ENCODE data around the gene ITGA11. TPM values are rescaled to one million over a fixed set of nuclear protein-coding genes. Genes with fewer than 3 reads are reported as not detected.

Gene ITGA11
- total RNA-seq (0.47 TPM), polyA plus RNA-seq (0.21 TPM)
- long read RNA-seq, donor 1: 0 reads
- long read RNA-seq, donor 2: 0 reads
- long read RNA-seq, donor 3: 0 reads
- long read RNA-seq, donor 4: 0 reads
- long read RNA-seq, donor 5: 0 reads
- long read RNA-seq, donor 6: 0 reads
- long read RNA-seq, donor 7: 0 reads
- long read RNA-seq, donor 8: 0 reads
- long read RNA-seq, donor 9: 0 reads
- long read RNA-seq, donor 10: 0 reads

- DNase-seq (ENCODE audit: low read depth in 6 of 9, low spot score in 9 of 9): peak in 1 of 9 donors; percentile 5
- WGBS: 2% methylated on average over 49 of the region's 49 CpGs
- H3K9me3 ChIP-seq (ENCODE audit: control insufficient read depth in 2 of 2, insufficient read depth in 1 of 2, low read length in 1 of 2): no peaks in the 10 kb centered on the region
- peaks cover 34 to 66% of the 10 kb centered on the region in 2 donors for H3K27me3 ChIP-seq (ENCODE audit: control insufficient read depth in 2 of 2, insufficient read depth in 1 of 2, low read length in 1 of 2)
- H3K4me1 ChIP-seq (ENCODE audit: control insufficient read depth in 2 of 2, insufficient read depth in 2 of 2, low read length in 2 of 2): peaks cover 0 to 4% of the 10 kb centered on the region in 2 donors
- H3K36me3 ChIP-seq (ENCODE audit: control insufficient read depth in 2 of 2, insufficient read depth in 2 of 2, low read length in 1 of 2): no peaks in the 10 kb centered on the region
- no peak within 1 kb of the TSS for H3K27ac ChIP-seq (ENCODE audit: low read depth in 1 of 2, low read length in 1 of 2)
- H3K4me3 ChIP-seq (ENCODE audit: low read length in 2 of 2): peak within 1 kb of the TSS in 1 of 2 donors; percentile 15
Observed at GRCh38 chr15:68431792-68432401, at the start of gene ITGA11. Gene ITGA11, minus strand, starts transcription at chr15:68432163. Its CDS starts 97 bp downstream, at chr15:68432066.

GRCh38 chr15:68481321-68481720 lies 49.4 kb upstream of the ITGA11 start:
- Histone ChIP-seq H3K36me3 (ENCODE audit: control insufficient read depth in 2 of 2, insufficient read depth in 2 of 2, low read length in 1 of 2) (no peaks in the 10 kb centered on the region), H3K4me3 (ENCODE audit: low read length in 2 of 2) (no peak overlapping the region), H3K4me1 (ENCODE audit: control insufficient read depth in 2 of 2, insufficient read depth in 2 of 2, low read length in 2 of 2) (no peaks in the 10 kb centered on the region), H3K27ac (ENCODE audit: low read depth in 1 of 2, low read length in 1 of 2) (no peak overlapping the region), H3K9me3 (ENCODE audit: control insufficient read depth in 2 of 2, insufficient read depth in 1 of 2, low read length in 1 of 2) (no peaks in the 10 kb centered on the region), H3K27me3 (ENCODE audit: control insufficient read depth in 2 of 2, insufficient read depth in 1 of 2, low read length in 1 of 2) (peaks cover 0 to 3% of the 10 kb centered on the region in 2 donors)
- no peak for DNase-seq (ENCODE audit: low read depth in 6 of 9, low spot score in 9 of 9)
- WGBS: 62% methylated on average over 3 of the region's 3 CpGs

- Histone ChIP-seq H3K9me3 (ENCODE audit: control insufficient read depth in 2 of 2, insufficient read depth in 1 of 2, low read length in 1 of 2) (no peaks in the 10 kb centered on the region), H3K27me3 (ENCODE audit: control insufficient read depth in 2 of 2, insufficient read depth in 1 of 2, low read length in 1 of 2) (no peaks in the 10 kb centered on the region), H3K36me3 (ENCODE audit: control insufficient read depth in 2 of 2, insufficient read depth in 2 of 2, low read length in 1 of 2) (no peaks in the 10 kb centered on the region), H3K27ac (ENCODE audit: low read depth in 1 of 2, low read length in 1 of 2) (no peak overlapping the region), H3K4me3 (ENCODE audit: low read length in 2 of 2) (no peak overlapping the region), H3K4me1 (ENCODE audit: control insufficient read depth in 2 of 2, insufficient read depth in 2 of 2, low read length in 2 of 2) (no peaks in the 10 kb centered on the region)
- WGBS: 96% methylated on average over 5 of the region's 5 CpGs
- DNase-seq (ENCODE audit: low read depth in 6 of 9, low spot score in 9 of 9): no peak
Observed at GRCh38 chr15:68480296-68480695, 48.3 kb upstream of the ITGA11 start.

- no peaks in the 10 kb centered on the region for H3K36me3 ChIP-seq (ENCODE audit: control insufficient read depth in 2 of 2, insufficient read depth in 2 of 2, low read length in 1 of 2)
- WGBS: over 99% methylated on average over 4 of the region's 4 CpGs
- H3K4me3 ChIP-seq (ENCODE audit: low read length in 2 of 2): no peak overlapping the region
- no peak overlapping the region for H3K27ac ChIP-seq (ENCODE audit: low read depth in 1 of 2, low read length in 1 of 2)
- no peaks in the 10 kb centered on the region for H3K27me3 ChIP-seq (ENCODE audit: control insufficient read depth in 2 of 2, insufficient read depth in 1 of 2, low read length in 1 of 2)
- no peaks in the 10 kb centered on the region for H3K4me1 ChIP-seq (ENCODE audit: control insufficient read depth in 2 of 2, insufficient read depth in 2 of 2, low read length in 2 of 2)
- DNase-seq (ENCODE audit: low read depth in 6 of 9, low spot score in 9 of 9): no peak
- H3K9me3 ChIP-seq (ENCODE audit: control insufficient read depth in 2 of 2, insufficient read depth in 1 of 2, low read length in 1 of 2): no peaks in the 10 kb centered on the region
Observed at GRCh38 chr15:68479870-68480269, 47.9 kb upstream of the ITGA11 start.

GRCh38 chr15:68479406-68479805 lies 47.4 kb upstream of the ITGA11 start:
- H3K27ac ChIP-seq (ENCODE audit: low read depth in 1 of 2, low read length in 1 of 2): no peak overlapping the region
- no peaks in the 10 kb centered on the region for H3K9me3 ChIP-seq (ENCODE audit: control insufficient read depth in 2 of 2, insufficient read depth in 1 of 2, low read length in 1 of 2)
- H3K4me1 ChIP-seq (ENCODE audit: control insufficient read depth in 2 of 2, insufficient read depth in 2 of 2, low read length in 2 of 2): no peaks in the 10 kb centered on the region
- no peak overlapping the region for H3K4me3 ChIP-seq (ENCODE audit: low read length in 2 of 2)
- no peaks in the 10 kb centered on the region for H3K27me3 ChIP-seq (ENCODE audit: control insufficient read depth in 2 of 2, insufficient read depth in 1 of 2, low read length in 1 of 2)
- WGBS: 91% methylated on average over 12 of the region's 12 CpGs
- no peak for DNase-seq (ENCODE audit: low read depth in 6 of 9, low spot score in 9 of 9)
- H3K36me3 ChIP-seq (ENCODE audit: control insufficient read depth in 2 of 2, insufficient read depth in 2 of 2, low read length in 1 of 2): no peaks in the 10 kb centered on the region

- H3K27me3 ChIP-seq (ENCODE audit: control insufficient read depth in 2 of 2, insufficient read depth in 1 of 2, low read length in 1 of 2): no peaks in the 10 kb centered on the region
- H3K4me1 ChIP-seq (ENCODE audit: control insufficient read depth in 2 of 2, insufficient read depth in 2 of 2, low read length in 2 of 2): no peaks in the 10 kb centered on the region
- no peak for DNase-seq (ENCODE audit: low read depth in 6 of 9, low spot score in 9 of 9)
- no peaks in the 10 kb centered on the region for H3K36me3 ChIP-seq (ENCODE audit: control insufficient read depth in 2 of 2, insufficient read depth in 2 of 2, low read length in 1 of 2)
- H3K27ac ChIP-seq (ENCODE audit: low read depth in 1 of 2, low read length in 1 of 2): no peak overlapping the region
- H3K4me3 ChIP-seq (ENCODE audit: low read length in 2 of 2): no peak overlapping the region
- H3K9me3 ChIP-seq (ENCODE audit: control insufficient read depth in 2 of 2, insufficient read depth in 1 of 2, low read length in 1 of 2): no peaks in the 10 kb centered on the region
- WGBS: 99% methylated on average over 4 of the region's 4 CpGs
Observed at GRCh38 chr15:68478853-68479252, 46.9 kb upstream of the ITGA11 start.

GRCh38 chr15:68475449-68475848 lies 43.5 kb upstream of the ITGA11 start:
- Histone ChIP-seq H3K27ac (ENCODE audit: low read depth in 1 of 2, low read length in 1 of 2) (no peak overlapping the region), H3K4me1 (ENCODE audit: control insufficient read depth in 2 of 2, insufficient read depth in 2 of 2, low read length in 2 of 2) (no peaks in the 10 kb centered on the region), H3K27me3 (ENCODE audit: control insufficient read depth in 2 of 2, insufficient read depth in 1 of 2, low read length in 1 of 2) (no peaks in the 10 kb centered on the region), H3K9me3 (ENCODE audit: control insufficient read depth in 2 of 2, insufficient read depth in 1 of 2, low read length in 1 of 2) (no peaks in the 10 kb centered on the region), H3K4me3 (ENCODE audit: low read length in 2 of 2) (no peak overlapping the region), H3K36me3 (ENCODE audit: control insufficient read depth in 2 of 2, insufficient read depth in 2 of 2, low read length in 1 of 2) (no peaks in the 10 kb centered on the region)
- DNase-seq (ENCODE audit: low read depth in 6 of 9, low spot score in 9 of 9): no peak

- Histone ChIP-seq H3K36me3 (ENCODE audit: control insufficient read depth in 2 of 2, insufficient read depth in 2 of 2, low read length in 1 of 2) (no peaks in the 10 kb centered on the region), H3K4me3 (ENCODE audit: low read length in 2 of 2) (no peak overlapping the region), H3K27ac (ENCODE audit: low read depth in 1 of 2, low read length in 1 of 2) (no peak overlapping the region), H3K4me1 (ENCODE audit: control insufficient read depth in 2 of 2, insufficient read depth in 2 of 2, low read length in 2 of 2) (no peaks in the 10 kb centered on the region), H3K9me3 (ENCODE audit: control insufficient read depth in 2 of 2, insufficient read depth in 1 of 2, low read length in 1 of 2) (no peaks in the 10 kb centered on the region), H3K27me3 (ENCODE audit: control insufficient read depth in 2 of 2, insufficient read depth in 1 of 2, low read length in 1 of 2) (no peaks in the 10 kb centered on the region)
- no peak for DNase-seq (ENCODE audit: low read depth in 6 of 9, low spot score in 9 of 9)
- WGBS: 87% methylated on average over 5 of the region's 5 CpGs
Observed at GRCh38 chr15:68471541-68471940, 39.6 kb upstream of the ITGA11 start.

GRCh38 chr15:68470976-68471375 lies 39.0 kb upstream of the ITGA11 start:
- H3K4me3 ChIP-seq (ENCODE audit: low read length in 2 of 2): no peak overlapping the region
- 94% methylated on average over 5 of the region's 5 CpGs for whole genome bisulfite sequencing
- H3K27me3 ChIP-seq (ENCODE audit: control insufficient read depth in 2 of 2, insufficient read depth in 1 of 2, low read length in 1 of 2): no peaks in the 10 kb centered on the region
- H3K27ac ChIP-seq (ENCODE audit: low read depth in 1 of 2, low read length in 1 of 2): no peak overlapping the region
- no peaks in the 10 kb centered on the region for H3K4me1 ChIP-seq (ENCODE audit: control insufficient read depth in 2 of 2, insufficient read depth in 2 of 2, low read length in 2 of 2)
- no peaks in the 10 kb centered on the region for H3K9me3 ChIP-seq (ENCODE audit: control insufficient read depth in 2 of 2, insufficient read depth in 1 of 2, low read length in 1 of 2)
- no peaks in the 10 kb centered on the region for H3K36me3 ChIP-seq (ENCODE audit: control insufficient read depth in 2 of 2, insufficient read depth in 2 of 2, low read length in 1 of 2)
- no peak for DNase-seq (ENCODE audit: low read depth in 6 of 9, low spot score in 9 of 9)

Data from thymus (tissue), 14 donors.